ENCODE measurements around the gene NCLN. TPM values are rescaled to one million over a fixed set of nuclear protein-coding genes. Genes with fewer than 3 reads are reported as not detected.

NCLN gene, protein sequence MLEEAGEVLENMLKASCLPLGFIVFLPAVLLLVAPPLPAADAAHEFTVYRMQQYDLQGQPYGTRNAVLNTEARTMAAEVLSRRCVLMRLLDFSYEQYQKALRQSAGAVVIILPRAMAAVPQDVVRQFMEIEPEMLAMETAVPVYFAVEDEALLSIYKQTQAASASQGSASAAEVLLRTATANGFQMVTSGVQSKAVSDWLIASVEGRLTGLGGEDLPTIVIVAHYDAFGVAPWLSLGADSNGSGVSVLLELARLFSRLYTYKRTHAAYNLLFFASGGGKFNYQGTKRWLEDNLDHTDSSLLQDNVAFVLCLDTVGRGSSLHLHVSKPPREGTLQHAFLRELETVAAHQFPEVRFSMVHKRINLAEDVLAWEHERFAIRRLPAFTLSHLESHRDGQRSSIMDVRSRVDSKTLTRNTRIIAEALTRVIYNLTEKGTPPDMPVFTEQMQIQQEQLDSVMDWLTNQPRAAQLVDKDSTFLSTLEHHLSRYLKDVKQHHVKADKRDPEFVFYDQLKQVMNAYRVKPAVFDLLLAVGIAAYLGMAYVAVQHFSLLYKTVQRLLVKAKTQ
- 29.7 TPM for polyA plus RNA-seq (2012; ENCODE audit: low read depth, missing spikeins)

DNA sequence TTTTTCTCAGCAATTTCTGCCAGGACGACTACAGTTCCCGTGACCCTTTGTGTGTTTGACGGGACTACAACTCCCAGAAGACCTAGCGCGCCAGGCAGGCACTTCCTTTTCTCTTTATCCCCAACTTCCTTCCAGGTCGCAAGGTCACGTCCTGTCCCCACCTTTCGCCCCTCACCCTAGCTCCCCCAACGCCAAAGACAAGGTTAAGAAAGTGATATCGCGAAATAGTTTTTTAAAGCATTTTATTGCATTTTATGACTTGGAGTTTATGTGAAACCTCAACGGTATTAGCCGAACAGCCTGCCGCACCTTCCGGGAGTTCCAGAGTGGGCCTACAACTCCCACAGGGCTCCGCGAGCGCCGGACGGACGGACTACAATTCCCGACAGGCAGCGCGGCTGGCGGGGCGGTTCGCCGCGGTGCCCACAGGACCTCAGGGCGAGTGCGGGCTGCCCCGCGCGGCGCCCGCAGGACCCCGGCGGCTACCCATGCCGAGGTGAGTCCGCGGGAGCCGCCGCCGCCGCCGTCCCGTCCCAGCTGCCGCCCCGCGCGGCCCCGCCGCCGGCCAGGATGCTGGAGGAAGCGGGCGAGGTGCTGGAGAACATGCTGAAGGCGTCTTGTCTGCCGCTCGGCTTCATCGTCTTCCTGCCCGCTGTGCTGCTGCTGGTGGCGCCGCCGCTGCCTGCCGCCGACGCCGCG is at the start of gene NCLN:
Gene NCLN (plus strand): TSS at position 470 of the 699 bp plus-strand sequence. CDS start 101 bp downstream, at position 571.
- TF ChIP-seq TAF1 (IDR thresholded peaks at IDR 0.05; ENCODE audit: low read depth, low read length) (peak; percentile 65; the same call in 1 of the 2 replicates), PAX5 (IDR thresholded peaks at IDR 0.05; ENCODE audit: insufficient read depth, low read length, severe bottlenecking) (peak; percentile 18), POLR2AphosphoS5 (IDR thresholded peaks at IDR 0.05; ENCODE audit: low read depth, low read length) (no peak; the same call in 1 of the 2 replicates), POLR2A (IDR thresholded peaks at IDR 0.05; ENCODE audit: low read depth, low read length) (peak; percentile 21; the same call in 1 of the 2 replicates), POU2F2 (IDR thresholded peaks at IDR 0.05; ENCODE audit: low read depth, low read length) (0 out of 2 replicates have a peak, but pooled peaks have one; percentile 29), SPI1 (IDR thresholded peaks at IDR 0.05; ENCODE audit: low read depth, low read length) (peak; percentile 79)
- FAIRE-seq (peak; percentile 99), DNase-seq (ENCODE audit: insufficient read length, low spot score) (peak; percentile 86)

DNA sequence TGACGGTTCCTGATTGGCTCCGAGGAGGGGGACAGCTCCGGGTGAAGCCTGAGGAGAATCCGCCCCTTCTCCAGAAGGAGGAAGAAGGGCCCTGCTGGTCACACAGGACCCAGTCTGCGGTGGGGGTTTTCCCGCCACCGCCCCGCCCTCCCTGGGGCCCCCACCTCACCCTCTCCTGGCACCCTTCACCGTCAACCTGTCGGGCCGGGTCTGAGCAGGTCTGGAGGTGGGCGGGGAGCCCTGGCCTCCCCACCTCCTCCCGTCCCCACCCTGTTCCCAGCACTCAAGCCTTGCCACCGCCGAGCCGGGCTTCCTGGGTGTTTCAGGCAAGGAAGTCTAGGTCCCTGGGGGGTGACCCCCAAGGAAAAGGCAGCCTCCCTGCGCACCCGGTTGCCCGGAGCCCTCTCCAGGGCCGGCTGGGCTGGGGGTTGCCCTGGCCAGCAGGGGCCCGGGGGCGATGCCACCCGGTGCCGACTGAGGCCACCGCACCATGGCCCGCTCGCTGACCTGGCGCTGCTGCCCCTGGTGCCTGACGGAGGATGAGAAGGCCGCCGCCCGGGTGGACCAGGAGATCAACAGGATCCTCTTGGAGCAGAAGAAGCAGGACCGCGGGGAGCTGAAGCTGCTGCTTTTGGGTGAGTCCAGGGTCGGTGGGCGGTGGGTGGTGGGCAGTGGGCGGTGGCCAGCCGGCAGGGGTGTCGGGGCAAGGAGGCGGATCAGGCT is 49.6 kb upstream of the NCLN start, which contains the start of gene GNA15:
Gene GNA15 (plus strand): TSS at position 73 of the 723 bp plus-strand sequence. CDS start 418 bp downstream, at position 491.
- TF ChIP-seq POLR2AphosphoS5 (IDR thresholded peaks at IDR 0.05; ENCODE audit: low read depth, low read length): no peak
- no peak for TF ChIP-seq POLR2A (IDR thresholded peaks at IDR 0.05; ENCODE audit: low read depth, low read length)
- no peak for TF ChIP-seq PAX5 (IDR thresholded peaks at IDR 0.05; ENCODE audit: insufficient read depth, low read length, severe bottlenecking)
- TF ChIP-seq POU2F2 (IDR thresholded peaks at IDR 0.05; ENCODE audit: low read depth, low read length): no peak
- TF ChIP-seq TAF1 (IDR thresholded peaks at IDR 0.05; ENCODE audit: low read depth, low read length): no peak
- TF ChIP-seq SPI1 (IDR thresholded peaks at IDR 0.05; ENCODE audit: low read depth, low read length): no peak
- FAIRE-seq (peak; percentile 70), DNase-seq (ENCODE audit: insufficient read length, low spot score) (no peak)

DNA sequence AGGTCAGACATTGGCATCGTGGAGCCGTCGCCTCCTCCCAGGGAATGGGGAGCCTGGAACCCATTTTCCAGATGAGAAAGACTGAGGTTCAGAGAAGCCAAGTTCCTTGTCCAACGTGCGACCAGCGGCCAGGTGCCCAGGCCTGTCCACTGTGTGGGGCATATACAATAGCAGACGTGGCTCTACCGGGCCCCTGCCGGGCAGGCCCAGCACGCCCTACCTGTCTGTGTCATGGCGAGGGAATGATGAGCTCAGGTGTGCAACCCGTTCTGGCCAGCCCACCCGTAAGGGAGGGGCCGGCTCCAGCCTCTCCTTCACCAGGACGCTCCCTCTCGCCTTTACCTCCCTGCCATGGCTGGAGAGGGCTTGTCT is 49.1 kb upstream of the NCLN start:
- FAIRE-seq (peak; percentile 56), DNase-seq (ENCODE audit: insufficient read length, low spot score) (no peak)
- no peak for TF ChIP-seq POLR2AphosphoS5 (IDR thresholded peaks at IDR 0.05; ENCODE audit: low read depth, low read length)
- TF ChIP-seq POLR2A (IDR thresholded peaks at IDR 0.05; ENCODE audit: low read depth, low read length): no peak
- TF ChIP-seq POU2F2 (IDR thresholded peaks at IDR 0.05; ENCODE audit: low read depth, low read length): no peak
- TF ChIP-seq SPI1 (IDR thresholded peaks at IDR 0.05; ENCODE audit: low read depth, low read length): no peak
- no peak for TF ChIP-seq TAF1 (IDR thresholded peaks at IDR 0.05; ENCODE audit: low read depth, low read length)
- no peak for TF ChIP-seq PAX5 (IDR thresholded peaks at IDR 0.05; ENCODE audit: insufficient read depth, low read length, severe bottlenecking)

DNA sequence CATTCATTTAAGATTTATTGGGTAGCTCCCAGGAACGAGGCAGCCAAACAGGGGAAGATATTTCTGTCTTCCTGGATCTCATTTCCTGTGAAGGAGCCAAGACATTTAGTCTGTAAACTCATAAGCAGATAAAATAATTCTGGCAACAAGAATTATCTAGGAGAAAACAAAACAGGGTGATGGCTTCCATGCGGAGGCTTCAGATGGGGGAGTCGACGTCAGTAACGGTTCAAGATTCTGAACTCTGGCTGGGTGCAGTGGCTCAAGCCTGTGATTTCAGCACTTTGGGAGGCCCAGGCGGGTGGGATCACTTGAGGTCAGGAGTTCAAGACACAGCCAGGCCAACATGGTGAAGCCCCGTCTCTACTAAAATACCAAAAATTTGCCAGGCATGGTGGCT is 48.6 kb upstream of the NCLN start:
- FAIRE-seq (peak; percentile 54), DNase-seq (ENCODE audit: insufficient read length, low spot score) (no peak)
- no peak for TF ChIP-seq POLR2A (IDR thresholded peaks at IDR 0.05; ENCODE audit: low read depth, low read length)
- no peak for TF ChIP-seq PAX5 (IDR thresholded peaks at IDR 0.05; ENCODE audit: insufficient read depth, low read length, severe bottlenecking)
- no peak for TF ChIP-seq POLR2AphosphoS5 (IDR thresholded peaks at IDR 0.05; ENCODE audit: low read depth, low read length)
- no peak for TF ChIP-seq SPI1 (IDR thresholded peaks at IDR 0.05; ENCODE audit: low read depth, low read length)
- no peak for TF ChIP-seq TAF1 (IDR thresholded peaks at IDR 0.05; ENCODE audit: low read depth, low read length)
- no peak for TF ChIP-seq POU2F2 (IDR thresholded peaks at IDR 0.05; ENCODE audit: low read depth, low read length)

DNA sequence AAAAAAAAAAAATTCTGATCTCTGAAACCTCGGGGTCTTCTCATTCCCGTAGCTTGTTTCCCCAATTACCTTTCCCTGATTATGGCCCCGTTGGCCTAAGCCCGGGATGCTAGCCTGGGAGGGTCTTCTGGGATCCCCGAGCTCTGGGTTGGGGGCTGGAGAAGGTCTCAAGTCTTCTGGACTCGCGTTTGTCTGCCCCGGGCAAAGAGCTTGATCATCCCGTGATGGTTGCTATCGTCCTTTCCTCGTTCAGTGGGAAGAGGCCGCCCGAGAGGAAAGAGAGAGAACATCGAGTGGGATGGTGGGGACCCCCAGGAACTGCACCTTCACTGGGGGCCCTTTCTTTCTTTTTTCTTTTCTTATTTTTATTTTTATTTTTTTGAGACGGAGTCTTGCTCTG is 47.5 kb upstream of the NCLN start:
- no peak for FAIRE-seq
- TF ChIP-seq SPI1 (IDR thresholded peaks at IDR 0.05; ENCODE audit: low read depth, low read length) (no peak), POLR2A (IDR thresholded peaks at IDR 0.05; ENCODE audit: low read depth, low read length) (no peak), PAX5 (IDR thresholded peaks at IDR 0.05; ENCODE audit: insufficient read depth, low read length, severe bottlenecking) (no peak), POU2F2 (IDR thresholded peaks at IDR 0.05; ENCODE audit: low read depth, low read length) (no peak), POLR2AphosphoS5 (IDR thresholded peaks at IDR 0.05; ENCODE audit: low read depth, low read length) (no peak), TAF1 (IDR thresholded peaks at IDR 0.05; ENCODE audit: low read depth, low read length) (no peak)
- no peak for DNase-seq (ENCODE audit: insufficient read length, low spot score)

DNA sequence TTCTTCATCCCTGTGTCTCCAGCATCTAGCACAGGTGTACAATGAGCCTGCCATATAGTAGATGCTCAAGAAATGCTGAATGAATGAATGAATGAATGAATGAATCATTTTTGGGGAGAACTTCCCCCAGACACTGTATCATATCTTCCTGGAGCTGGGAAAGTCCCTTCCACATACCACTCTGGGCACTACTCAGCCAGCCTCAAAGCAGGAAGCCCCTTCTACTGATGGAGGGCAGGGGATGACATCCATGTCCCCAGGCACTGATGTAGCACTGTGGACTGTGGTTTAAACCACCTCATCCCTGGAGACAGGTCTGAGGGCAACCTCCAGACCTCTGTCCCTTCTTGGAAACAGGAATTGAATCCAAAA is 45.1 kb upstream of the NCLN start:
- TF ChIP-seq POLR2A (IDR thresholded peaks at IDR 0.05; ENCODE audit: low read depth, low read length): no peak
- no peak for TF ChIP-seq SPI1 (IDR thresholded peaks at IDR 0.05; ENCODE audit: low read depth, low read length)
- no peak for TF ChIP-seq PAX5 (IDR thresholded peaks at IDR 0.05; ENCODE audit: insufficient read depth, low read length, severe bottlenecking)
- FAIRE-seq (peak; percentile 33), DNase-seq (ENCODE audit: insufficient read length, low spot score) (no peak)

DNA sequence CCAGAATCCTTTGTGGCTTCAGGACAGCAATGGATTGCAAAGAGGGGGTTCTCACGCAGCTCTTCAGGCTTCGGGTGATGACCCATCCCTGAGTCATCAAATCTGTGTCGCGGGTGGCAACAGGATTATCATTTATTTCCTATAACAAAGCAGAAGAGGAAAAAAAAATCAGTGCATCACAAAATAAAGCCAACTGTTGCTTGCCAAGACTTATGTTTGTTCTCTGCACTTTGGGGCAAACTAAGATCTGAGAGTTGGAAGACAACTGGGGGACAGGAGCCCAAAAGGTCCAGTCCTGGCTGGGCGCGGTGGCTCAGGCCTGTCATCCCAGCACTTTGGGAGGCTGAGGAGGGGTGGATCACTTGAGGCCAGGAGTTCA is 43.4 kb upstream of the NCLN start:
- no peak for DNase-seq (ENCODE audit: insufficient read length, low spot score)
- FAIRE-seq: no peak
- TF ChIP-seq POU2F2 (IDR thresholded peaks at IDR 0.05; ENCODE audit: low read depth, low read length): no peak
- no peak for TF ChIP-seq PAX5 (IDR thresholded peaks at IDR 0.05; ENCODE audit: insufficient read depth, low read length, severe bottlenecking)
- TF ChIP-seq POLR2AphosphoS5 (IDR thresholded peaks at IDR 0.05; ENCODE audit: low read depth, low read length): no peak
- TF ChIP-seq TAF1 (IDR thresholded peaks at IDR 0.05; ENCODE audit: low read depth, low read length): no peak
- no peak for TF ChIP-seq SPI1 (IDR thresholded peaks at IDR 0.05; ENCODE audit: low read depth, low read length)
- no peak for TF ChIP-seq POLR2A (IDR thresholded peaks at IDR 0.05; ENCODE audit: low read depth, low read length)

DNA sequence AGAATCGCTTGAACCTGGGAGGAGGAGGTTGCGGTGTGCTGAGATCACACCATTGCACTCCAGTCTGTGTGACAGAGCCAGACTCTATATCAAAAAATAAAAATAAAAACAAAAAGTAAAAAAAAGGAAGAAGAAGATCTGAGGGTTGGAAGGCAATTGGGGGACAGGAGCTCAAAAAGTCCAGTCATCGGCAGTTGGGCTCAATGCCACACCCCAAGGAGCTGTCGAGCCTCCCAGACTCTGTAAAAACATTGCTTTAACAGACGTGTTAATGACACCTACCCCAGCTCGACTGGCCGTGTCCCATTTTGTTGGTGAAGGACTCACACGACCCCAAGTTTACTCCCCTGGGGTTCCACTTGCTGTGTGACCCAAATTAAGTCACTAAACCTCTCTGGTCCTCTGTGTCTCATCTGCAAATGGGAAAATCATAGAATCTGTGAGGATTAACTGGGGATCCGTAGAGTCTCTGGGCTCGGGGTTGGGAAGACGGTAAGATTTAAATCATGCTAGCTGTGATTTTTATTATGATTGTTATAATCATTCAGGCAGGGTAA is 42.9 kb upstream of the NCLN start:
- DNase-seq (ENCODE audit: insufficient read length, low spot score): no peak
- TF ChIP-seq SPI1 (IDR thresholded peaks at IDR 0.05; ENCODE audit: low read depth, low read length): no peak
- TF ChIP-seq POLR2A (IDR thresholded peaks at IDR 0.05; ENCODE audit: low read depth, low read length): no peak
- TF ChIP-seq POU2F2 (IDR thresholded peaks at IDR 0.05; ENCODE audit: low read depth, low read length): no peak
- no peak for TF ChIP-seq PAX5 (IDR thresholded peaks at IDR 0.05; ENCODE audit: insufficient read depth, low read length, severe bottlenecking)
- no peak for TF ChIP-seq TAF1 (IDR thresholded peaks at IDR 0.05; ENCODE audit: low read depth, low read length)
- TF ChIP-seq POLR2AphosphoS5 (IDR thresholded peaks at IDR 0.05; ENCODE audit: low read depth, low read length): no peak
- no peak for FAIRE-seq
